ENCODE data around the gene MNAT1.

MNAT1 gene

GRCh38 chr14:60968099-60968498 lies 233.5 kb downstream of the MNAT1 start:
- Histone ChIP-seq H3K9me3 (ENCODE audit: control insufficient read depth, insufficient read depth, low read depth, low read length) (no peaks in the 10 kb centered on the region), H3K4me3 (ENCODE audit: low read depth, low read length) (no peak overlapping the region), H3K27ac (ENCODE audit: extremely low read depth, low read depth, low read length) (no peak overlapping the region), H3K36me3 (ENCODE audit: control insufficient read depth in 2 of 2, insufficient read depth in 1 of 2, low read length in 2 of 2) (peaks cover 2 to 5% of the 10 kb centered on the region in 2 experiments; a peak in 2 of 3 replicates), H3K4me1 (ENCODE audit: control insufficient read depth, insufficient read depth, low read length) (peaks cover 17% of the 10 kb centered on the region)
- CTCF ChIA-PET: interaction anchor here (0.7 to 0.8 kb wide), 3 partner anchors 13 to 325 kb away, joined by 3 to 4 read pairs (median 3); no protein-coding TSS in a partner anchor
- TF ChIP-seq ZNF488 (tag by site-specific recombination; IDR thresholded peaks at IDR 0.05) (no peak), ZNF621 (tag by site-specific recombination; IDR thresholded peaks at IDR 0.05) (no peak), ZNF16 (tag by site-specific recombination; IDR thresholded peaks at IDR 0.05; ENCODE audit: low read depth) (no peak), ZNF112 (tag by site-specific recombination; IDR thresholded peaks at IDR 0.05) (no peak), HOXD13 (CRISPR knock-in tag; IDR thresholded peaks at IDR 0.05; ENCODE audit: borderline replicate concordance) (no peak), ELK4 (IDR thresholded peaks at IDR 0.05; ENCODE audit: borderline replicate concordance, low read depth, low read length) (no peak), ZNF311 (tag by site-specific recombination; IDR thresholded peaks at IDR 0.05; ENCODE audit: borderline replicate concordance) (no peak), REPIN1 (tag by site-specific recombination; IDR thresholded peaks at IDR 0.05; ENCODE audit: low read depth) (no peak), ZNF514 (tag by site-specific recombination; IDR thresholded peaks at IDR 0.05) (no peak), ZNF518A (tag by site-specific recombination; conservative IDR thresholded peaks at IDR 0.05; ENCODE audit: low read depth) (no peak), ZNF362 (tag by site-specific recombination; IDR thresholded peaks at IDR 0.05) (no peak), KLF10 (tag by site-specific recombination; IDR thresholded peaks at IDR 0.05) (no peak), ZNF280D (tag by site-specific recombination; IDR thresholded peaks at IDR 0.05) (no peak), ZNF600 (tag by site-specific recombination; IDR thresholded peaks at IDR 0.05) (no peak), KLF1 (tag by site-specific recombination; IDR thresholded peaks at IDR 0.05) (no peak), ZNF548 (tag by site-specific recombination; IDR thresholded peaks at IDR 0.05) (no peak), ZNF561 (tag by site-specific recombination; IDR thresholded peaks at IDR 0.05; ENCODE audit: borderline replicate concordance) (no peak), ZBTB6 (tag by site-specific recombination; IDR thresholded peaks at IDR 0.05) (no peak)
- POLR2A ChIA-PET: interaction anchor here (1.6 kb wide), 1 partner anchor 13 kb away, joined by 5 read pairs; the partner anchor contains the start of genes SLC38A6 and TRMT5

Data from HEK293 (cell line).